Fibroblast of mammary gland (primary cell): Measurements from ENCODE around the gene RNF227.
A peak's percentile ranks its signal among the peaks of the same experiment; 100 is the strongest.

Source experiments
- DNase-seq: peaks from one replicate; pipeline ENCODE4 v3.0.0-alpha.2; 2010; ENCODE audit warnings: low read depth
- H3K4me3 ChIP-seq: 2 replicates; pipeline ENCODE4 v1.5.1; 2011; ENCODE audit warnings: low read depth, mild to moderate bottlenecking, low read length, moderate library complexity; ENCODE audit not compliant: control insufficient read depth
- CTCF ChIP-seq: conservative IDR thresholded peaks from 2 replicates; pipeline ENCODE4 v1.5.1; 2011; ENCODE audit warnings: low read depth, low read length, inconsistent platforms; ENCODE audit not compliant: control insufficient read depth, insufficient read depth

RNF227 gene

GRCh38 chr17:7916385-7916682 lies 245 bp upstream of the RNF227 start:
- no peak for DNase-seq
- peak overlapping the region; percentile 42 for H3K4me3 ChIP-seq

DNA sequence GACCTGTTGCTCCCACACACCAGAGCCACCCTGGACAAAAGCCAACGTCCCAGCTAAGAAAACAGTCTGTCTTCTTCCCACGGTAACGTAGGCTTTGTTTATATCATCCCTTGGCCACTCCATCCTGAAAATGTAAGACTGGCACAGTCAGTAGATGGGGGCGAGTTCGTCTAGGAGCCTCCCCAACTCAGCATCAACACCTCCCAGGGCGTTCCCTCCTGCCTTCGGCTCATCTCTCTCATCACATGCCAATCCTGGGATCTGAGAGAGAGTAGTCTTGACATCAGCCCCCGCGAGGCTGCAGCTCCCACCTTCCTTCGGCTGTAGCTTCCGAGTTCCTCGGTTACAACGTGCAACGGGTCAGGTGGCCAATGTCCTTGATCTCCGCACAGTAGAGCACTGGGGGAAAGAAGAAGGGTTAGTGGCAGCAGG lies 894 bp downstream of the RNF227 start:
- peak overlapping the region; percentile 61 for H3K4me3 ChIP-seq
- no peak for TF ChIP-seq CTCF
- DNase-seq, result peak; percentile 78

More at GRCh38 chr17:7916385-7916682, 245 bp upstream of the RNF227 start:
- no peak for TF ChIP-seq CTCF

GRCh38 chr17:7912927-7913524 lies 3.1 kb downstream of the RNF227 start:
- H3K4me3 ChIP-seq, result no peak overlapping the region
- peak; percentile 91 for TF ChIP-seq CTCF
- peak; percentile 86 for DNase-seq

DNA sequence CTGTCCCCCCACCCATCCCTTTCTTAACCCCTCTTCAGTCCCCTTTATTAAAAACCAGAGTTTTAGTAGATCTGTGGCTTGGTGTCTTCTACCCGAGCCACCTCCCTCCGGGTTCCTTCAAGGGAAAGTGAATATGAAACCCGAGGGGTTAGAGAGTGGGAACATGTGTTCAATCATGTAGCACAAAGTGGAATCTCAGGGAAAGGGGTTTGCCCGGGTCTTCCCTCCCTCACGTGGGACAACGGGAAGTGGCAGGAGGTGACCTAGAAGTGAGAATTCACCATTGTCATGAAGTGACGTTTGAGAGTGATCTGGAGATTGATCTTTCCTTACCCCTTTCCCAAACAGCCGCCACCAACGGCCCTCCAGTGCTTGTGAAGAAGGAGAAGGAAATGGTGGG lies 5.0 kb downstream of the RNF227 start:
- H3K4me3 ChIP-seq, result no peak overlapping the region
- no peak for DNase-seq
- no peak for TF ChIP-seq CTCF

- H3K4me3 ChIP-seq, result no peak overlapping the region
- DNase-seq, result no peak
- TF ChIP-seq CTCF, result no peak
Observed at GRCh38 chr17:7910711-7911110, 5.4 kb downstream of the RNF227 start.

- TF ChIP-seq CTCF, result no peak
- no peak overlapping the region for H3K4me3 ChIP-seq
Observed at GRCh38 chr17:7910281-7910680, 5.8 kb downstream of the RNF227 start.

GRCh38 chr17:7909089-7909488 lies 7.0 kb downstream of the RNF227 start:
- no peak for TF ChIP-seq CTCF
- H3K4me3 ChIP-seq, result no peak overlapping the region
- DNase-seq, result no peak

More at GRCh38 chr17:7910281-7910680, 5.8 kb downstream of the RNF227 start:
- no peak for DNase-seq
